SU-DHL-6 (cell line): ENCODE results near the gene ADAR.

Experiments
- H2AFZ ChIP-seq: fragments of 200-600 bp; sonication (generic); 2 replicates; pipeline ENCODE4 v1.6.1; 2014; ENCODE audit warnings: low read depth, mild to moderate bottlenecking, moderate library complexity, mixed read lengths, antibody characterized with exemption, low read length; ENCODE audit not compliant: severe bottlenecking
- H3F3A ChIP-seq: fragments of 200-600 bp; shearing (Covaris generic); 2 replicates; pipeline ENCODE4 v1.6.0; 2016; ENCODE audit warnings: antibody characterized with exemption, mild to moderate bottlenecking; ENCODE audit not compliant: insufficient read depth
- H3K27ac ChIP-seq: fragments of 200-600 bp; sonication (generic); 2 replicates; pipeline ENCODE4 v1.5.1; 2016; ENCODE audit warnings: low read depth, mild to moderate bottlenecking, low read length, moderate library complexity, mixed read lengths
- H3K27me3 ChIP-seq: fragments of 200-600 bp; sonication (generic), shearing (Covaris generic); 2 replicates; pipeline ENCODE4 v1.6.0; 2014; ENCODE audit warnings: mild to moderate bottlenecking, low read length
- H3K36me3 ChIP-seq: fragments of 200-600 bp; sonication (generic); 2 replicates; pipeline ENCODE4 v1.6.1; 2014; ENCODE audit warnings: mild to moderate bottlenecking, low read length, mixed read lengths
- H3K4me2 ChIP-seq: fragments of 300-600, 200-600 bp; shearing (Covaris generic), sonication (generic); 2 replicates; pipeline ENCODE4 v1.6.0; 2014; ENCODE audit warnings: low read length, low read depth, mild to moderate bottlenecking; ENCODE audit not compliant: poor library complexity, severe bottlenecking
- H3K4me3 ChIP-seq: fragments of 200-600 bp; sonication (generic); 2 replicates; pipeline ENCODE4 v1.5.1; 2014; ENCODE audit warnings: antibody characterized with exemption, low read length, mild to moderate bottlenecking, mixed read lengths; ENCODE audit not compliant: insufficient read depth, poor library complexity, severe bottlenecking
- H3K79me2 ChIP-seq: fragments of 200-600 bp; sonication (generic); 2 replicates; pipeline ENCODE4 v1.6.1; 2014; ENCODE audit warnings: mild to moderate bottlenecking, low read length, moderate library complexity; ENCODE audit not compliant: insufficient read depth
- H3K9ac ChIP-seq: fragments of 200-600 bp; sonication (generic); 2 replicates; pipeline ENCODE4 v1.7.0; 2014; ENCODE audit warnings: mild to moderate bottlenecking, low read length
- H3K9me2 ChIP-seq: fragments of 200-600 bp; sonication (generic); replicated peaks from 2 replicates; pipeline ENCODE4 v1.6.1; 2014; ENCODE audit warnings: low read length; ENCODE audit not compliant: insufficient read depth
- H3K9me3 ChIP-seq: fragments of 200-600 bp; sonication (generic); 2 replicates; pipeline ENCODE4 v1.6.1; 2014; ENCODE audit warnings: low read length, mixed read lengths; ENCODE audit not compliant: insufficient read depth
- H4K20me1 ChIP-seq: fragments of 200-600 bp; sonication (generic); 2 replicates; pipeline ENCODE4 v1.6.1; 2014; ENCODE audit warnings: low read depth, mild to moderate bottlenecking, antibody characterized with exemption, low read length, moderate library complexity, mixed read lengths
- CTCF ChIP-seq: fragments of 200-600 bp; sonication (generic); IDR thresholded peaks from one replicate; pipeline ENCODE4 v1.5.1; 2017; ENCODE audit warnings: antibody characterized with exemption, mild to moderate bottlenecking, low read length, moderate library complexity; ENCODE audit not compliant: insufficient read depth, poor library complexity, severe bottlenecking
- EZH2phosphoT487 ChIP-seq: fragments of 200-600 bp; sonication (generic), shearing (Covaris generic); conservative IDR thresholded peaks from 2 replicates; pipeline ENCODE4 v1.6.1; 2018; ENCODE audit warnings: mild to moderate bottlenecking, antibody characterized with exemption, low read length, moderate library complexity, mixed read lengths

Gene ADAR

GRCh38 chr1:154594811-154595210 is 13.2 kb downstream of the ADAR start:
- TF ChIP-seq CTCF: no peak
- TF ChIP-seq EZH2phosphoT487: no peak
- Histone ChIP-seq H3K79me2 (0 out of 2 replicates have a peak, but pooled peaks cover 4% of the 10 kb centered on the region), H3K9me3 (no peaks in the 10 kb centered on the region), H3K27ac (no peak overlapping the region), H3F3A (no peaks in the 10 kb centered on the region), H3K4me2 (no peak overlapping the region), H3K9me2 (no peaks in the 10 kb centered on the region), H4K20me1 (no peaks in the 10 kb centered on the region), H3K27me3 (no peaks in the 10 kb centered on the region), H3K36me3 (peaks cover 26% of the 10 kb centered on the region), H2AFZ (no peak overlapping the region), H3K4me3 (no peak overlapping the region), H3K9ac (no peak overlapping the region)

GRCh38 chr1:154593390-154593789 is 14.6 kb downstream of the ADAR start:
- no peak overlapping the region for H2AFZ ChIP-seq
- H3K36me3 ChIP-seq: peaks cover 31% of the 10 kb centered on the region

GRCh38 chr1:154591206-154591605 is 16.8 kb downstream of the ADAR start:
- Histone ChIP-seq H3K9me3 (no peaks in the 10 kb centered on the region), H3K79me2 (no peaks in the 10 kb centered on the region), H3K9ac (no peak overlapping the region), H3K4me2 (no peak overlapping the region), H3K27ac (no peak overlapping the region), H4K20me1 (no peaks in the 10 kb centered on the region), H3K4me3 (no peak overlapping the region), H3K9me2 (no peaks in the 10 kb centered on the region), H3K27me3 (no peaks in the 10 kb centered on the region), H2AFZ (no peak overlapping the region), H3F3A (no peaks in the 10 kb centered on the region), H3K36me3 (peaks cover 37% of the 10 kb centered on the region; the same call in 1 of the 2 replicates)
- TF ChIP-seq CTCF: no peak
- TF ChIP-seq EZH2phosphoT487: no peak

More at GRCh38 chr1:154593390-154593789, 14.6 kb downstream of the ADAR start:
- no peaks in the 10 kb centered on the region for H3K9me2 ChIP-seq
- H3K4me2 ChIP-seq: no peak overlapping the region
- no peaks in the 10 kb centered on the region for H4K20me1 ChIP-seq
- H3K9ac ChIP-seq: no peak overlapping the region
- no peak overlapping the region for H3K4me3 ChIP-seq
- H3F3A ChIP-seq: no peaks in the 10 kb centered on the region
- H3K27me3 ChIP-seq: no peaks in the 10 kb centered on the region
- no peak for TF ChIP-seq EZH2phosphoT487
- TF ChIP-seq CTCF: no peak
- no peaks in the 10 kb centered on the region for H3K9me3 ChIP-seq
- H3K27ac ChIP-seq: no peak overlapping the region
- H3K79me2 ChIP-seq: no peaks in the 10 kb centered on the region
